Gastroesophageal sphincter (tissue), 3 donors: ENCODE data around the gene PTPN13.
"Not testable (repeated sequence)": the region's sequence is repeated elsewhere in the genome, so short reads cannot be mapped to it uniquely, and the experiment has no call there.

Source experiments
- CTCF ChIP-seq, 4 experiments: fragments of 200-600 bp in 2 of 4; fragments of 450-650 bp in 2 of 4; sonication (generic) in 1 of 4; IDR thresholded peaks; one replicate each; pipeline ENCODE4 v1.5.1; 2017 to 2019; ENCODE audit warnings: antibody characterized with exemption in 4 of 4, mild to moderate bottlenecking in 2 of 4, moderate library complexity in 2 of 4
- EP300 ChIP-seq: sonication (generic); formaldehyde crosslinking; IDR thresholded peaks from one replicate; pipeline ENCODE4 v1.6.1; 2017; ENCODE audit warnings: antibody characterized with exemption, mild to moderate bottlenecking
- POLR2A ChIP-seq, 2 donors: fragments of 450-650 bp; IDR thresholded peaks; one replicate each; pipeline ENCODE4 v1.6.1; 2017; ENCODE audit warnings: antibody characterized with exemption in 2 of 2, mild to moderate bottlenecking in 2 of 2, moderate library complexity in 1 of 2

GRCh38 chr4:86656781-86657180 is 62.7 kb downstream of the PTPN13 start:
- not testable (repeated sequence) for TF ChIP-seq CTCF (IDR thresholded peaks at IDR 0.05); EP300; POLR2A (IDR thresholded peaks at IDR 0.05)
